ENCODE measurements around the gene RALGDS.

RALGDS gene

DNA sequence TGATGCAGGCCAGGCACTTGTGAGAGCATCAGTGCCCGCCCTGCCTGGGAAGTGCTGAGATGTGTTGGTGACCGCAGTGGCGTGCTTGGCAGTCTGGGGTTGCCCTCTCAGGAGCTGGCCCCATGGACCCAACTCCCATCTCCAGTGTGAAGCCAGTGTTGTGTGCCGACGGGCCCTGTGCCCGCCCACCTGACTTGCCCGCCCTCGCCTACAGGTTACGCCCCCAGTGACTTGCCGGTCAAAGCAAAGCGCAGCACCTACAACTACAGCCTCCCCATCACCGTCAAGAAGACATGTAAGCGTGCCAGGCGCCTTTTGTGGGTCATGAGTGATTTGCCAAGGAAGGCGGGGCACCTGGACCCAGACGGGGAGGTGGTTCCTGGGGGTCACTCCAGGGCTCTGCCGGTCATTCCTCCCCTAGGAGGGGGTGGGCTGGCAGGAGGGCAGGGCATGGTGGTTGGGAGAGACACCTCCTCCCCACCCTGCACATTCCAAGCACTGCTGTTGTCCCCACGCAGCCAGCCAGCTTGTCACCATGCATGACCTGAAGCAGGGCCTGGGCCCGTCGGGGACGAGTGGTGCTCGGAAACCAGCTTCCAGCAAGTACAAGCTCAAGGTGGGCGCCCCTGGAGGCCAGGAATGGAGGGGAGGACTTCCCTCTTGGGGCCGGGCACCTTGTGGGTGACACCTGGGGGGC is 66.7 kb downstream of the RALGDS start:
- H3K4me1 ChIP-seq (ENCODE audit: control insufficient read depth, insufficient read depth, low read length, unreplicated experiment): no peaks in the 10 kb centered on the region
- no peaks in the 10 kb centered on the region; the same call in 1 of the 2 replicates for H3K36me3 ChIP-seq (ENCODE audit: insufficient read depth, low read length)
- no peak overlapping the region for H3K4me3 ChIP-seq (ENCODE audit: low read depth, low read length)
- no peaks in the 10 kb centered on the region for H3K79me2 ChIP-seq (ENCODE audit: control insufficient read depth, insufficient read depth, low read length, unreplicated experiment)
- no peak overlapping the region for H2AFZ ChIP-seq (ENCODE audit: low read length, unreplicated experiment)
- no peak overlapping the region for H3K27ac ChIP-seq (ENCODE audit: low read depth, low read length)
- no peaks in the 10 kb centered on the region for H3K27me3 ChIP-seq (ENCODE audit: insufficient read depth, low read length)

- Histone ChIP-seq H3K36me3 (ENCODE audit: insufficient read depth, low read length) (no peaks in the 10 kb centered on the region; the same call in 1 of the 2 replicates), H3K27ac (ENCODE audit: low read depth, low read length) (no peak overlapping the region), H3K4me3 (ENCODE audit: low read depth, low read length) (no peak overlapping the region), H3K4me1 (ENCODE audit: control insufficient read depth, insufficient read depth, low read length, unreplicated experiment) (no peaks in the 10 kb centered on the region), H3K27me3 (ENCODE audit: insufficient read depth, low read length) (no peaks in the 10 kb centered on the region), H2AFZ (ENCODE audit: low read length, unreplicated experiment) (no peak overlapping the region), H3K79me2 (ENCODE audit: control insufficient read depth, insufficient read depth, low read length, unreplicated experiment) (no peaks in the 10 kb centered on the region)
Measured at GRCh38 chr9:133051966-133052539, 69.0 kb downstream of the RALGDS start.

- Histone ChIP-seq H3K36me3 (ENCODE audit: insufficient read depth, low read length) (no peaks in the 10 kb centered on the region; the same call in 1 of the 2 replicates), H2AFZ (ENCODE audit: low read length, unreplicated experiment) (no peak overlapping the region), H3K4me3 (ENCODE audit: low read depth, low read length) (no peak overlapping the region), H3K79me2 (ENCODE audit: control insufficient read depth, insufficient read depth, low read length, unreplicated experiment) (no peaks in the 10 kb centered on the region), H3K4me1 (ENCODE audit: control insufficient read depth, insufficient read depth, low read length, unreplicated experiment) (no peaks in the 10 kb centered on the region), H3K27me3 (ENCODE audit: insufficient read depth, low read length) (no peaks in the 10 kb centered on the region), H3K27ac (ENCODE audit: low read depth, low read length) (no peak overlapping the region)
Measured at GRCh38 chr9:133051281-133051900, 69.6 kb downstream of the RALGDS start.

DNA sequence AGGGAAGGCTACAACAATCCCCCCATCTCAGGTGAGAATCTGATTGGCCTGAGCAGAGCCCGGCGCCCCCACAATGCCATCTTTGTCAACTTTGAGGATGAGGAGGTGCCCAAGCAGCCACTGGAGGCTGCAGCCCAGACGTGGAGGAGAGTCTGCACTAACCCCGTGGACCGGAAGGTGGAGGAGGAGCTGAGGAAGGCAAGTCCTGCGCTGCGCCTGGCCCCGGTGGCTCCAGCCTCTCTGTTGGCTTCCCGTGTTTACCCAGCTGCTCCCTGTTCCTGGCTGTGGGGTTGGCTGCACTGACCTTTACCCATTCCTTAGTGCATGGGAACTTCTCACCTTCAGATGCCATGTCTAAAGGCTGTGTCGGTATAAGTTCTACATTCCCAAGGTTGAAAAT is 70.3 kb downstream of the RALGDS start:
- no peaks in the 10 kb centered on the region; the same call in 1 of the 2 replicates for H3K36me3 ChIP-seq (ENCODE audit: insufficient read depth, low read length)
- no peak overlapping the region for H2AFZ ChIP-seq (ENCODE audit: low read length, unreplicated experiment)
- H3K4me1 ChIP-seq (ENCODE audit: control insufficient read depth, insufficient read depth, low read length, unreplicated experiment): no peaks in the 10 kb centered on the region
- H3K4me3 ChIP-seq (ENCODE audit: low read depth, low read length): no peak overlapping the region
- no peak overlapping the region for H3K27ac ChIP-seq (ENCODE audit: low read depth, low read length)
- H3K27me3 ChIP-seq (ENCODE audit: insufficient read depth, low read length): no peaks in the 10 kb centered on the region
- H3K79me2 ChIP-seq (ENCODE audit: control insufficient read depth, insufficient read depth, low read length, unreplicated experiment): no peaks in the 10 kb centered on the region

GRCh38 chr9:133050142-133050541 is 70.9 kb downstream of the RALGDS start:
- H3K27me3 ChIP-seq (ENCODE audit: insufficient read depth, low read length): no peaks in the 10 kb centered on the region
- H3K4me3 ChIP-seq (ENCODE audit: low read depth, low read length): no peak overlapping the region
- no peak overlapping the region for H2AFZ ChIP-seq (ENCODE audit: low read length, unreplicated experiment)
- no peaks in the 10 kb centered on the region for H3K79me2 ChIP-seq (ENCODE audit: control insufficient read depth, insufficient read depth, low read length, unreplicated experiment)
- no peaks in the 10 kb centered on the region; the same call in 1 of the 2 replicates for H3K36me3 ChIP-seq (ENCODE audit: insufficient read depth, low read length)
- H3K4me1 ChIP-seq (ENCODE audit: control insufficient read depth, insufficient read depth, low read length, unreplicated experiment): no peaks in the 10 kb centered on the region
- no peak overlapping the region for H3K27ac ChIP-seq (ENCODE audit: low read depth, low read length)

- no peaks in the 10 kb centered on the region for H3K4me1 ChIP-seq (ENCODE audit: control insufficient read depth, insufficient read depth, low read length, unreplicated experiment)
- no peak overlapping the region for H3K27ac ChIP-seq (ENCODE audit: low read depth, low read length)
- no peaks in the 10 kb centered on the region for H3K79me2 ChIP-seq (ENCODE audit: control insufficient read depth, insufficient read depth, low read length, unreplicated experiment)
- H3K36me3 ChIP-seq (ENCODE audit: insufficient read depth, low read length): no peaks in the 10 kb centered on the region; the same call in 1 of the 2 replicates
- no peak overlapping the region for H3K4me3 ChIP-seq (ENCODE audit: low read depth, low read length)
- H2AFZ ChIP-seq (ENCODE audit: low read length, unreplicated experiment): no peak overlapping the region
- H3K27me3 ChIP-seq (ENCODE audit: insufficient read depth, low read length): no peaks in the 10 kb centered on the region
Measured at GRCh38 chr9:133049043-133049442, 72.0 kb downstream of the RALGDS start.

GRCh38 chr9:133048595-133048994 is 72.4 kb downstream of the RALGDS start:
- no peaks in the 10 kb centered on the region for H3K79me2 ChIP-seq (ENCODE audit: control insufficient read depth, insufficient read depth, low read length, unreplicated experiment)
- H3K36me3 ChIP-seq (ENCODE audit: insufficient read depth, low read length): no peaks in the 10 kb centered on the region; the same call in 1 of the 2 replicates
- no peak overlapping the region for H3K27ac ChIP-seq (ENCODE audit: low read depth, low read length)
- H2AFZ ChIP-seq (ENCODE audit: low read length, unreplicated experiment): no peak overlapping the region
- H3K4me1 ChIP-seq (ENCODE audit: control insufficient read depth, insufficient read depth, low read length, unreplicated experiment): no peaks in the 10 kb centered on the region
- H3K4me3 ChIP-seq (ENCODE audit: low read depth, low read length): no peak overlapping the region
- no peaks in the 10 kb centered on the region for H3K27me3 ChIP-seq (ENCODE audit: insufficient read depth, low read length)

Measured in ACC112 (cell line).